SK-N-SH treated with all-trans-retinoic acid at 6 μM for 48 hours (cell line): ENCODE results near the gene KLK4.

Experiments
- ATAC-seq: fragments of 200-7000 bp; cut with Tn5 transposase; 3 replicates; pipeline ENCODE4 v1.9.1; 2020; ENCODE audit warnings: mild to moderate bottlenecking, moderate library complexity
- ARNTL ChIP-seq: fragments of 450-650 bp; formaldehyde crosslinking; IDR thresholded peaks from 2 replicates; pipeline ENCODE4 v1.5.0; 2020; ENCODE audit warnings: low read depth, mild to moderate bottlenecking, moderate library complexity, borderline replicate concordance
- BACH2 ChIP-seq: fragments of 250-450 bp; sonication (Bioruptor Pico); IDR thresholded peaks from 2 replicates; pipeline ENCODE4 v1.9.0; 2021; ENCODE audit warnings: mild to moderate bottlenecking, borderline replicate concordance
- CREB5 ChIP-seq: fragments of 250-450 bp; sonication (Bioruptor Pico); IDR thresholded peaks from 2 replicates; pipeline ENCODE4 v1.5.1; 2020; ENCODE audit warnings: low read depth, mild to moderate bottlenecking, moderate library complexity
- CSDC2 ChIP-seq: fragments of 250-450 bp; sonication (Bioruptor Pico); IDR thresholded peaks from 2 replicates; pipeline ENCODE4 v1.5.0; 2020; ENCODE audit warnings: mild to moderate bottlenecking, moderate library complexity
- CSRNP3 ChIP-seq: fragments of 250-450 bp; sonication (Bioruptor Pico); IDR thresholded peaks from 2 replicates; pipeline ENCODE4 v1.5.1; 2021; ENCODE audit warnings: mild to moderate bottlenecking, moderate library complexity
- ESRRG ChIP-seq: fragments of 250-450 bp; sonication (Bioruptor Pico); IDR thresholded peaks from 2 replicates; pipeline ENCODE4 v1.6.1; 2021; ENCODE audit warnings: mild to moderate bottlenecking
- ISL1 ChIP-seq: fragments of 250-450 bp; sonication (Bioruptor Pico); IDR thresholded peaks from 2 replicates; pipeline ENCODE4 v2.1.2; 2022; ENCODE audit warnings: mild to moderate bottlenecking, moderate library complexity
- OSR1 ChIP-seq: fragments of 250-450 bp; sonication (Bioruptor Pico); IDR thresholded peaks from 2 replicates; pipeline ENCODE4 v1.8.0; 2022; ENCODE audit warnings: moderate library complexity, mild to moderate bottlenecking, inconsistent platforms
- PATZ1 ChIP-seq: fragments of 250-450 bp; sonication (Bioruptor Pico); IDR thresholded peaks from 2 replicates; pipeline ENCODE4 v1.8.0; 2020; ENCODE audit warnings: mild to moderate bottlenecking, moderate library complexity, borderline replicate concordance
- POU6F1 ChIP-seq: fragments of 250-450 bp; sonication (Bioruptor Pico); IDR thresholded peaks from 2 replicates; pipeline ENCODE4 v1.8.0; 2021; ENCODE audit warnings: low read depth, mild to moderate bottlenecking, moderate library complexity, borderline replicate concordance
- PPARA ChIP-seq: fragments of 250-450 bp; sonication (Bioruptor Pico); IDR thresholded peaks from 2 replicates; pipeline ENCODE4 v1.5.0; 2020; ENCODE audit warnings: mild to moderate bottlenecking, borderline replicate concordance
- RARB ChIP-seq: fragments of 250-450 bp; sonication (Bioruptor Pico); IDR thresholded peaks from 2 replicates; pipeline ENCODE4 v1.8.0; 2021; ENCODE audit warnings: mild to moderate bottlenecking, moderate library complexity
- SNAI2 ChIP-seq: fragments of 250-450 bp; sonication (Bioruptor Pico); IDR thresholded peaks from 2 replicates; pipeline ENCODE4 v1.5.0; 2020; ENCODE audit warnings: mild to moderate bottlenecking, moderate library complexity
- TCF4 ChIP-seq: fragments of 250-450 bp; sonication (Bioruptor Pico); IDR thresholded peaks from 2 replicates; pipeline ENCODE4 v1.8.0; 2021; ENCODE audit warnings: mild to moderate bottlenecking, moderate library complexity, borderline replicate concordance
- TOX ChIP-seq: fragments of 250-450 bp; sonication (Bioruptor Pico); IDR thresholded peaks from 2 replicates; pipeline ENCODE4 v1.8.0; 2021; ENCODE audit warnings: mild to moderate bottlenecking, moderate library complexity, borderline replicate concordance
- TSHZ2 ChIP-seq: fragments of 250-450 bp; sonication (Bioruptor Pico); IDR thresholded peaks from 2 replicates; pipeline ENCODE4 v1.5.0; 2020; ENCODE audit warnings: mild to moderate bottlenecking, moderate library complexity
- ZC3H10 ChIP-seq: fragments of 250-450 bp; sonication (Bioruptor Pico); IDR thresholded peaks from 2 replicates; pipeline ENCODE4 v1.5.1; 2021; ENCODE audit warnings: mild to moderate bottlenecking, moderate library complexity
- ZFP3 ChIP-seq: fragments of 250-450 bp; sonication (Bioruptor Pico); IDR thresholded peaks from 2 replicates; pipeline ENCODE4 v1.5.0; 2020; ENCODE audit warnings: mild to moderate bottlenecking, moderate library complexity
- ZFP30 ChIP-seq: fragments of 450-650 bp; formaldehyde crosslinking; IDR thresholded peaks from 2 replicates; pipeline ENCODE4 v1.5.0; 2022; ENCODE audit warnings: mild to moderate bottlenecking, moderate library complexity
- ZNF565 ChIP-seq: fragments of 450-650 bp; formaldehyde crosslinking; conservative IDR thresholded peaks from 2 replicates; pipeline ENCODE4 v1.5.0; 2020; ENCODE audit warnings: low read depth, mild to moderate bottlenecking, moderate library complexity
- ZNF70 ChIP-seq: fragments of 450-650 bp; formaldehyde crosslinking; IDR thresholded peaks from 2 replicates; pipeline ENCODE4 v1.5.0; 2020; ENCODE audit warnings: mild to moderate bottlenecking, moderate library complexity
- ZNF8 ChIP-seq: fragments of 450-650 bp; formaldehyde crosslinking; IDR thresholded peaks from 2 replicates; pipeline ENCODE4 v1.5.0; 2020; ENCODE audit warnings: mild to moderate bottlenecking, moderate library complexity

Gene KLK4

GRCh38 chr19:50921426-50922316 lies 10.5 kb upstream of the KLK4 start:
- TF ChIP-seq OSR1 (CRISPR knock-in tag) = no peak
- TF ChIP-seq ZNF565 = no peak
- TF ChIP-seq PPARA (CRISPR knock-in tag) = no peak
- no peak for TF ChIP-seq ZNF70 (CRISPR knock-in tag)
- TF ChIP-seq TSHZ2 (CRISPR knock-in tag) = no peak
- TF ChIP-seq CSDC2 (CRISPR knock-in tag) = no peak
- TF ChIP-seq RARB (CRISPR knock-in tag) = no peak
- TF ChIP-seq SNAI2 = no peak
- TF ChIP-seq CSRNP3 (CRISPR knock-in tag) = no peak
- no peak for TF ChIP-seq ISL1 (CRISPR knock-in tag)
- no peak for TF ChIP-seq ZFP30 (CRISPR knock-in tag)
- no peak for TF ChIP-seq PATZ1 (CRISPR knock-in tag)
- no peak for TF ChIP-seq ZNF8 (CRISPR knock-in tag)
- no peak; the same call in 1 of the 3 replicates for ATAC-seq

GRCh38 chr19:50916069-50916468 lies 4.9 kb upstream of the KLK4 start:
- ATAC-seq = no peak
- TF ChIP-seq ESRRG (CRISPR knock-in tag) = no peak
- TF ChIP-seq CREB5 (CRISPR knock-in tag) = no peak
- TF ChIP-seq ZC3H10 = no peak
- no peak for TF ChIP-seq ISL1 (CRISPR knock-in tag)
- no peak for TF ChIP-seq CSDC2 (CRISPR knock-in tag)
- TF ChIP-seq ZNF70 (CRISPR knock-in tag) = no peak
- no peak for TF ChIP-seq ZNF565
- TF ChIP-seq ZNF8 (CRISPR knock-in tag) = no peak
- no peak for TF ChIP-seq BACH2 (CRISPR knock-in tag)
- TF ChIP-seq SNAI2 = no peak
- TF ChIP-seq ARNTL = no peak
- no peak for TF ChIP-seq ZFP30 (CRISPR knock-in tag)
- TF ChIP-seq TSHZ2 (CRISPR knock-in tag) = no peak
- no peak for TF ChIP-seq ZFP3
- TF ChIP-seq TCF4 (CRISPR knock-in tag) = no peak
- no peak for TF ChIP-seq POU6F1 (CRISPR knock-in tag)
- TF ChIP-seq OSR1 (CRISPR knock-in tag) = no peak
- TF ChIP-seq TOX (CRISPR knock-in tag) = no peak
- no peak for TF ChIP-seq PATZ1 (CRISPR knock-in tag)
- no peak for TF ChIP-seq RARB (CRISPR knock-in tag)
